Panc1 (cell line): ENCODE results near the gene UTY. TPM values are rescaled to one million over a fixed set of nuclear protein-coding genes. Genes with fewer than 3 reads are reported as not detected.

ENCODE experiments used
- total RNA-seq: library from RNA; stranded (reverse); gene quantifications from one replicate; pipeline ENCODE4 v1.2.1, GENCODE V29; 2021; ENCODE audit not compliant: unreplicated experiment

Gene UTY
- total RNA-seq, 1 experiment from 2014 or later, result 0.10 TPM

Other genes starting within 250 kb of the UTY start
- not detected for gene TMSB4Y, start 223.9 kb upstream of the UTY start, total RNA-seq